OCI-LY1 (cell line): ENCODE data around the gene SMAD6.

ENCODE experiments used
- EZH2 ChIP-seq: fragments of 200-600 bp; sonication (generic), shearing (Covaris generic); IDR thresholded peaks from 2 replicates; pipeline ENCODE4 v1.8.0; 2017; ENCODE audit warnings: borderline replicate concordance, mixed run types, mild to moderate bottlenecking, antibody characterized with exemption, low read length, moderate library complexity, mixed read lengths
- TF ChIP-seq, protein P1 (sequence below): fragments of 200-600 bp; sonication (generic), shearing (Covaris generic); IDR thresholded peaks from 2 replicates; pipeline ENCODE4 v1.5.1; 2017; ENCODE audit warnings: mild to moderate bottlenecking, antibody characterized with exemption, low read length, moderate library complexity, mixed read lengths

GRCh38 chr15:66718220-66718988 lies 16.4 kb downstream of the SMAD6 start:
- TF ChIP-seq, protein P1, sequence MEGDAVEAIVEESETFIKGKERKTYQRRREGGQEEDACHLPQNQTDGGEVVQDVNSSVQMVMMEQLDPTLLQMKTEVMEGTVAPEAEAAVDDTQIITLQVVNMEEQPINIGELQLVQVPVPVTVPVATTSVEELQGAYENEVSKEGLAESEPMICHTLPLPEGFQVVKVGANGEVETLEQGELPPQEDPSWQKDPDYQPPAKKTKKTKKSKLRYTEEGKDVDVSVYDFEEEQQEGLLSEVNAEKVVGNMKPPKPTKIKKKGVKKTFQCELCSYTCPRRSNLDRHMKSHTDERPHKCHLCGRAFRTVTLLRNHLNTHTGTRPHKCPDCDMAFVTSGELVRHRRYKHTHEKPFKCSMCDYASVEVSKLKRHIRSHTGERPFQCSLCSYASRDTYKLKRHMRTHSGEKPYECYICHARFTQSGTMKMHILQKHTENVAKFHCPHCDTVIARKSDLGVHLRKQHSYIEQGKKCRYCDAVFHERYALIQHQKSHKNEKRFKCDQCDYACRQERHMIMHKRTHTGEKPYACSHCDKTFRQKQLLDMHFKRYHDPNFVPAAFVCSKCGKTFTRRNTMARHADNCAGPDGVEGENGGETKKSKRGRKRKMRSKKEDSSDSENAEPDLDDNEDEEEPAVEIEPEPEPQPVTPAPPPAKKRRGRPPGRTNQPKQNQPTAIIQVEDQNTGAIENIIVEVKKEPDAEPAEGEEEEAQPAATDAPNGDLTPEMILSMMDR = no peak
- no peak for TF ChIP-seq EZH2
